IMR-90 (cell line): Measurements from ENCODE around the gene C19orf25. TPM values are rescaled to one million over a fixed set of nuclear protein-coding genes. Genes with fewer than 3 reads are reported as not detected.
A peak's percentile ranks its signal among the peaks of the same experiment; 100 is the strongest.

ENCODE experiments used
- ATAC-seq: fragments of 200-7000 bp; cut with Tn5 transposase; 2 replicates; pipeline ENCODE4 v1.9.1; 2020; ENCODE audit warnings: low read depth, mild to moderate bottlenecking, moderate library complexity
- BruUV-seq: library from RNA; stranded (reverse); fragments of 400-500 nt; replicated peaks from 2 replicates; lab custom pipeline; 2021; lab: Mats Ljungman, UMichigan
- CTCF ChIA-PET: fragments of 300-600 bp; formaldehyde crosslinking; extraction: SDS; loops from one replicate; lab custom pipeline; 2021; ENCODE audit warnings: antibody characterized with exemption; lab: Yijun Ruan, JAX
- POLR2A ChIA-PET: fragments of 300-600 bp; sonication (Branson Sonifier 250); formaldehyde crosslinking; loops from one replicate; lab custom pipeline; 2022; ENCODE audit warnings: antibody characterized with exemption; ENCODE audit not compliant: unreplicated experiment; lab: Charles Lee
- DNase-seq: peaks from one replicate; pipeline ENCODE4 v3.0.0; 2013
- H2AFZ ChIP-seq: replicated peaks from 2 replicates; pipeline ENCODE3; 2013; ENCODE audit warnings: low read length, mild to moderate bottlenecking; ENCODE audit not compliant: poor library complexity
- H2AK5ac ChIP-seq: 2 replicates; pipeline ENCODE4 v1.6.1; 2013; ENCODE audit warnings: low read depth, low read length, inconsistent platforms
- H2AK9ac ChIP-seq: replicated peaks from 2 replicates; pipeline ENCODE3; 2013; ENCODE audit warnings: mild to moderate bottlenecking, low read depth, low read length, moderate library complexity; ENCODE audit not compliant: poor library complexity
- H2BK120ac ChIP-seq: 2 replicates; pipeline ENCODE4 v1.6.1; 2013; ENCODE audit warnings: low read depth, low read length, inconsistent platforms
- H2BK15ac ChIP-seq: 3 replicates; pipeline ENCODE4 v1.6.1; 2013; ENCODE audit warnings: low read depth, low read length, inconsistent platforms
- H2BK20ac ChIP-seq: 2 replicates; pipeline ENCODE4 v1.6.1; 2013; ENCODE audit warnings: low read depth, mild to moderate bottlenecking, inconsistent platforms, low read length, moderate library complexity
- H2BK5ac ChIP-seq: 2 replicates; pipeline ENCODE4 v1.6.1; 2013; ENCODE audit warnings: mild to moderate bottlenecking, low read depth, low read length, inconsistent platforms; ENCODE audit not compliant: poor library complexity, severe bottlenecking
- H3K14ac ChIP-seq: replicated peaks from 2 replicates; pipeline ENCODE4 v1.6.1; 2013; ENCODE audit warnings: low read depth, low read length, inconsistent platforms
- H3K18ac ChIP-seq: 2 replicates; pipeline ENCODE4 v1.6.1; 2013; ENCODE audit warnings: low read depth, low read length, control low read depth
- H3K23ac ChIP-seq: 2 replicates; pipeline ENCODE4 v1.6.1; 2013; ENCODE audit warnings: low read depth, low read length, inconsistent platforms
- H3K27ac ChIP-seq: 2 replicates; pipeline ENCODE4 v1.5.1; 2013; ENCODE audit warnings: mild to moderate bottlenecking, control low read depth, low read length; ENCODE audit not compliant: insufficient read depth
- H3K27me3 ChIP-seq: 2 replicates; pipeline ENCODE4 v1.6.1; 2013; ENCODE audit warnings: low read length; ENCODE audit not compliant: control insufficient read depth, insufficient read depth
- H3K36me3 ChIP-seq: 2 replicates; pipeline ENCODE4 v1.6.1; 2013; ENCODE audit warnings: low read length, mixed read lengths; ENCODE audit not compliant: control insufficient read depth, insufficient read depth
- H3K4ac ChIP-seq: 2 replicates; pipeline ENCODE4 v1.6.1; 2013; ENCODE audit warnings: low read depth, low read length, inconsistent platforms
- H3K4me1 ChIP-seq: 2 replicates; pipeline ENCODE4 v1.6.1; 2013; ENCODE audit warnings: low read length, mixed read lengths; ENCODE audit not compliant: control insufficient read depth, insufficient read depth
- H3K4me2 ChIP-seq: 2 replicates; pipeline ENCODE4 v1.6.1; 2013; ENCODE audit warnings: low read depth, mild to moderate bottlenecking, control low read depth, low read length, moderate library complexity
- H3K4me3 ChIP-seq: 2 replicates; pipeline ENCODE4 v1.5.1; 2013; ENCODE audit warnings: low read depth, mild to moderate bottlenecking, control low read depth, low read length, moderate library complexity; ENCODE audit not compliant: insufficient read depth
- H3K56ac ChIP-seq: 2 replicates; pipeline ENCODE4 v1.6.1; 2013; ENCODE audit warnings: low read length, inconsistent platforms; ENCODE audit not compliant: insufficient read depth; ENCODE audit errors: extremely low read depth
- H3K79me1 ChIP-seq, 2 experiments: 2 replicates each; pipeline ENCODE4 v1.6.1; 2013; ENCODE audit warnings: low read length in 2 of 2, inconsistent platforms in 1 of 2, low read depth in 1 of 2
- H3K9ac ChIP-seq: 2 replicates; pipeline ENCODE4 v1.6.1; 2013; ENCODE audit warnings: low read depth, low read length, control low read depth
- H3K9me1 ChIP-seq: 2 replicates; pipeline ENCODE4 v1.6.1; 2013; ENCODE audit warnings: low read length, inconsistent platforms; ENCODE audit not compliant: insufficient read depth
- H3K9me3 ChIP-seq: 2 replicates; pipeline ENCODE4 v1.6.1; 2013; ENCODE audit warnings: low read length; ENCODE audit not compliant: control insufficient read depth, insufficient read depth
- H4K20me1 ChIP-seq: 2 replicates; pipeline ENCODE4 v1.6.1; 2013; ENCODE audit warnings: low read length, inconsistent platforms; ENCODE audit not compliant: insufficient read depth
- H4K5ac ChIP-seq: 2 replicates; pipeline ENCODE4 v1.6.1; 2013; ENCODE audit warnings: mild to moderate bottlenecking, low read depth, low read length, control low read depth
- H4K8ac ChIP-seq, 2 experiments: 2 replicates each; pipeline ENCODE4 v1.6.1; 2013; ENCODE audit warnings: low read depth in 2 of 2, low read length in 2 of 2, control low read depth in 1 of 2, inconsistent platforms in 1 of 2
- H4K91ac ChIP-seq: 2 replicates; pipeline ENCODE4 v1.6.1; 2013; ENCODE audit warnings: low read depth, low read length, inconsistent platforms; ENCODE audit not compliant: insufficient read depth
- BHLHE40 ChIP-seq: fragments of 150-350 bp; IDR thresholded peaks from 2 replicates; pipeline ENCODE4 v1.6.1; 2016; ENCODE audit warnings: mild to moderate bottlenecking, low read depth, low read length
- CEBPB ChIP-seq: IDR thresholded peaks from 2 replicates; pipeline ENCODE4 v1.6.1; 2012; ENCODE audit warnings: low read depth, low read length, improper control_type of control experiment
- CHD1 ChIP-seq: IDR thresholded peaks from 2 replicates; pipeline ENCODE4 v1.6.1; 2012; ENCODE audit warnings: low read depth, low read length, improper control_type of control experiment
- MAFK ChIP-seq: IDR thresholded peaks from 2 replicates; pipeline ENCODE4 v1.6.1; 2012; ENCODE audit warnings: low read depth, low read length, improper control_type of control experiment
- MAZ ChIP-seq: IDR thresholded peaks from 2 replicates; pipeline ENCODE4 v1.6.1; 2012; ENCODE audit warnings: low read depth, mild to moderate bottlenecking, low read length, improper control_type of control experiment, moderate library complexity, borderline replicate concordance
- MXI1 ChIP-seq: IDR thresholded peaks from 2 replicates; pipeline ENCODE4 v1.6.1; 2012; ENCODE audit warnings: low read depth, mild to moderate bottlenecking, low read length, moderate library complexity, borderline replicate concordance
- POLR2A ChIP-seq: IDR thresholded peaks from 2 replicates; pipeline ENCODE4 v1.6.1; 2012; ENCODE audit warnings: mild to moderate bottlenecking, low read depth, low read length
- RAD21 ChIP-seq: IDR thresholded peaks from 2 replicates; pipeline ENCODE4 v1.6.1; 2012; ENCODE audit warnings: low read length, improper control_type of control experiment
- SMC3 ChIP-seq: fragments of 150-350 bp; IDR thresholded peaks from 2 replicates; pipeline ENCODE4 v1.6.1; 2016; ENCODE audit warnings: low read depth, mild to moderate bottlenecking, antibody characterized with exemption, low read length, moderate library complexity
- WGBS, 2 experiments: methylation state at CpG; one replicate each; pipeline versions ENCODE4 v1.1.5 to v1.1.7; 2013; ENCODE audit warnings: missing lambda C conversion rate in 2 of 2; ENCODE audit not compliant: insufficient read length in 1 of 2; ENCODE audit errors: extremely low coverage in 2 of 2; 5-methylcytosine and 5-hydroxymethylcytosine counted together
- dilution Hi-C: fragments of 300-500 bp; cut with HindIII; formaldehyde crosslinking; loops from one replicate; pipeline ENCODE4 v1.14.3; 2018; ENCODE audit warnings: low sequenced_read_pairs; ENCODE audit not compliant: unreplicated experiment
- in situ Hi-C: fragments of 300-500 bp; cut with MboI; formaldehyde crosslinking; loops from 3 replicates; pipeline ENCODE4 v1.14.3; 2019; ENCODE audit warnings: low sequenced_read_pairs, inconsistent platforms, mixed read lengths
- intact Hi-C: fragments of 100-400 bp; cut with micrococcal nuclease; formaldehyde crosslinking; loops from 2 replicates; pipeline ENCODE4 v1.10.0; 2022
- polyA plus RNA-seq, 3 experiments: library from polyadenylated mRNA; depleted of rRNA; stranded (reverse); fragments of >200 nt; gene quantifications; 2 replicates each; pipeline ENCODE4 v1.2.3, GENCODE V29; 2012; ENCODE audit warnings: low replicate concordance in 1 of 3
- total RNA-seq: library from RNA; depleted of rRNA; stranded (reverse); fragments of >200 nt; gene quantifications from 2 replicates; pipeline ENCODE4 v1.2.3, GENCODE V29; 2012
- TF ChIP-seq, protein P1 (sequence below): fragments of 150-350 bp; IDR thresholded peaks from 2 replicates; pipeline ENCODE4 v1.6.1; 2017; ENCODE audit warnings: mild to moderate bottlenecking, antibody characterized with exemption, low read length, low read depth
- TF ChIP-seq, protein P2 (sequence below): fragments of 150-350 bp; IDR thresholded peaks from 2 replicates; pipeline ENCODE4 v1.6.1; 2016; ENCODE audit warnings: low read depth, mild to moderate bottlenecking, low read length, moderate library complexity, borderline replicate concordance
- TF ChIP-seq, protein P3 (sequence below): conservative IDR thresholded peaks from 2 replicates; pipeline ENCODE4 v1.5.1; 2012; ENCODE audit warnings: mild to moderate bottlenecking, low read depth, low read length, improper control_type of control experiment

Gene C19orf25
- total and polyA plus RNA-seq, 2 of the 4 experiments (the other 2 are of a cell fraction): 10.4 to 34.9 TPM

DNA sequence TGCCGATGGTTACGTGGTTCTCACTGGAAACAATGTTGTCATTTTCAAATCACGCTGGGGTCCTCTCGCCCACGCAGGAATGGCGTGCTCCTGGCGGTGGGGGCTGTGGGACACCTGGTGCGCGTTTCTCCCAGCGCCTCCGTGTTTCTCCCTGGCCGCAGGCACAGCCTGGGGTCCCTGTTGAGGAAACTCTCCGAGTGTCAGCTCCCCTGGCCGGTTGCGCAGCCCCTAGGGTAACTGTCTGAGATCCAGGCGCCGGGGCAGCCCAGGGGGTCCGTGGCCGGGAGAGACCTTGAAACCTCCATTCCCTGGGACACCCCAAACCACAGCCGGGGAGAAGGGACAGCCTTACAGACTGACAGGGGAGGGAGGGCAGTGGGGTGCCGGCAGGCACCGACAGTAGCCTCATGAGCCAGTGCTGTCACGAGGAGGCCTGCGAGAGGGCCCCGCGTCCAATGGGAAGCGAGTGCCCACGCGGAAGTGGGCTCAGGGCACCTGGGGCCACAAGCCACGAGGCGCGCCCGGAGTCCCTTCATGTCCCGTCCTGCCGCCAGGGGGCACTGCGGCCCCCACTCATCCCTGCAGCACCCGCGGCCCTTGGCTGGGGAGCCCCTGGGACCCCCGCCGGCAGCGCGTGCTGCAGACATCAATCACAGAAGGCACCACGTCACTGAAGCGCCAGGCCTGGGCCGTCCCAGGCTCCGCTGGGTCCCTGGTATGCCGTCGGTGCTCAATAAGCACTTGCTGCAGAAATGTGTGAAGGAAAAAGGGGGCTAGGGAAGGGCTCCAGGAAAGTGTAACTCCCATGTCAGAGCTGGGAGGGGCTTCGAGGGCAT is 24.3 kb upstream of the C19orf25 start:
- no peak overlapping the region for H2BK5ac ChIP-seq
- H4K5ac ChIP-seq: peak overlapping the region; percentile 20; the same call in 1 of the 2 replicates
- peak overlapping the region; percentile 19 to 37; a peak in 1 of 4 replicates for H4K8ac ChIP-seq
- H3K18ac ChIP-seq: no peak overlapping the region
- H3K36me3 ChIP-seq: peaks cover 8% of the 10 kb centered on the region
- WGBS, 2 experiments: 12% methylated on average over 18 of the region's 49 CpGs; no CpG with 5 or more reads in 1 of the 2 experiments
- H3K23ac ChIP-seq: no peak overlapping the region
- peaks cover 7% of the 10 kb centered on the region; the same call in 1 of the 2 replicates for H3K27me3 ChIP-seq
- intact Hi-C loops: no loop called here
- no peak overlapping the region for H3K27ac ChIP-seq
- no peak overlapping the region for H3K14ac ChIP-seq
- H3K9ac ChIP-seq: no peak overlapping the region
- H4K91ac ChIP-seq: no peak overlapping the region
- H3K4me3 ChIP-seq: no peak overlapping the region
- CTCF ChIA-PET: no interaction called here
- no peak overlapping the region for H2BK15ac ChIP-seq
- TF ChIP-seq RAD21 (peak; percentile 36; the same call in 1 of the 2 replicates), POLR2A (no peak), SMC3 (no peak), CHD1 (no peak), MAZ (peak; percentile 33; the same call in 1 of the 2 replicates), MXI1 (no peak; the same call in 1 of the 2 replicates), MAFK (no peak), CEBPB (no peak), BHLHE40 (no peak)
- TF ChIP-seq, protein P1, sequence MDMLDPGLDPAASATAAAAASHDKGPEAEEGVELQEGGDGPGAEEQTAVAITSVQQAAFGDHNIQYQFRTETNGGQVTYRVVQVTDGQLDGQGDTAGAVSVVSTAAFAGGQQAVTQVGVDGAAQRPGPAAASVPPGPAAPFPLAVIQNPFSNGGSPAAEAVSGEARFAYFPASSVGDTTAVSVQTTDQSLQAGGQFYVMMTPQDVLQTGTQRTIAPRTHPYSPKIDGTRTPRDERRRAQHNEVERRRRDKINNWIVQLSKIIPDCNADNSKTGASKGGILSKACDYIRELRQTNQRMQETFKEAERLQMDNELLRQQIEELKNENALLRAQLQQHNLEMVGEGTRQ: peak; percentile 72
- TF ChIP-seq, protein P2, sequence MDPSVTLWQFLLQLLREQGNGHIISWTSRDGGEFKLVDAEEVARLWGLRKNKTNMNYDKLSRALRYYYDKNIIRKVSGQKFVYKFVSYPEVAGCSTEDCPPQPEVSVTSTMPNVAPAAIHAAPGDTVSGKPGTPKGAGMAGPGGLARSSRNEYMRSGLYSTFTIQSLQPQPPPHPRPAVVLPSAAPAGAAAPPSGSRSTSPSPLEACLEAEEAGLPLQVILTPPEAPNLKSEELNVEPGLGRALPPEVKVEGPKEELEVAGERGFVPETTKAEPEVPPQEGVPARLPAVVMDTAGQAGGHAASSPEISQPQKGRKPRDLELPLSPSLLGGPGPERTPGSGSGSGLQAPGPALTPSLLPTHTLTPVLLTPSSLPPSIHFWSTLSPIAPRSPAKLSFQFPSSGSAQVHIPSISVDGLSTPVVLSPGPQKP: no peak
- TF ChIP-seq, protein P3, sequence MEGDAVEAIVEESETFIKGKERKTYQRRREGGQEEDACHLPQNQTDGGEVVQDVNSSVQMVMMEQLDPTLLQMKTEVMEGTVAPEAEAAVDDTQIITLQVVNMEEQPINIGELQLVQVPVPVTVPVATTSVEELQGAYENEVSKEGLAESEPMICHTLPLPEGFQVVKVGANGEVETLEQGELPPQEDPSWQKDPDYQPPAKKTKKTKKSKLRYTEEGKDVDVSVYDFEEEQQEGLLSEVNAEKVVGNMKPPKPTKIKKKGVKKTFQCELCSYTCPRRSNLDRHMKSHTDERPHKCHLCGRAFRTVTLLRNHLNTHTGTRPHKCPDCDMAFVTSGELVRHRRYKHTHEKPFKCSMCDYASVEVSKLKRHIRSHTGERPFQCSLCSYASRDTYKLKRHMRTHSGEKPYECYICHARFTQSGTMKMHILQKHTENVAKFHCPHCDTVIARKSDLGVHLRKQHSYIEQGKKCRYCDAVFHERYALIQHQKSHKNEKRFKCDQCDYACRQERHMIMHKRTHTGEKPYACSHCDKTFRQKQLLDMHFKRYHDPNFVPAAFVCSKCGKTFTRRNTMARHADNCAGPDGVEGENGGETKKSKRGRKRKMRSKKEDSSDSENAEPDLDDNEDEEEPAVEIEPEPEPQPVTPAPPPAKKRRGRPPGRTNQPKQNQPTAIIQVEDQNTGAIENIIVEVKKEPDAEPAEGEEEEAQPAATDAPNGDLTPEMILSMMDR: peak; percentile 58
- dilution Hi-C loops: no loop called here
- in situ Hi-C loops: no loop called here
- no peak overlapping the region for H2BK120ac ChIP-seq
- H2AK9ac ChIP-seq: no peak overlapping the region
- BruUV-seq: no TSS peak
- no peak overlapping the region for H3K56ac ChIP-seq
- POLR2A ChIA-PET: no interaction called here
- peaks cover 5% of the 10 kb centered on the region for H3K4me1 ChIP-seq
- no peaks in the 10 kb centered on the region for H3K9me3 ChIP-seq
- no peaks in the 10 kb centered on the region; the same call in 1 of the 2 replicates for H3K9me1 ChIP-seq
- no peak overlapping the region for H2AK5ac ChIP-seq
- H3K4me2 ChIP-seq: peak overlapping the region; percentile 52
- no peaks in the 10 kb centered on the region; the same call in 1 of the 2 replicates for H4K20me1 ChIP-seq
- no peak overlapping the region for H2BK20ac ChIP-seq
- DNase-seq (peak; percentile 32), ATAC-seq (peak; percentile 27)
- H2AFZ ChIP-seq: peak overlapping the region; percentile 71
- H3K79me1 ChIP-seq: no peaks in the 10 kb centered on the region
- no peak overlapping the region for H3K4ac ChIP-seq
